GM21825 (cell line): Measurements from ENCODE around the gene TMPRSS3.

Experiments used
- ATAC-seq: cut with Tn5 transposase; IDR thresholded peaks from one replicate; pipeline ENCODE4 v1.9.1; 2021; ENCODE audit warnings: mild to moderate bottlenecking, moderate library complexity; ENCODE audit not compliant: unreplicated experiment

TMPRSS3 gene

GRCh38 chr21:42429021-42429420 is 33.2 kb upstream of the TMPRSS3 start:
- ATAC-seq, result no peak

GRCh38 chr21:42427809-42428419 is 32.1 kb upstream of the TMPRSS3 start:
- no peak for ATAC-seq

GRCh38 chr21:42426876-42427480 is 31.1 kb upstream of the TMPRSS3 start:
- ATAC-seq, result no peak

- no peak for ATAC-seq
These were observed 30.6 kb upstream of the TMPRSS3 start for GRCh38 chr21:42426424-42426823.

GRCh38 chr21:42425591-42425990 is 29.7 kb upstream of the TMPRSS3 start:
- no peak for ATAC-seq

- no peak for ATAC-seq
These were observed 29.2 kb upstream of the TMPRSS3 start for GRCh38 chr21:42424914-42425541.

GRCh38 chr21:42423685-42424084 is 27.8 kb upstream of the TMPRSS3 start:
- peak; percentile 13 for ATAC-seq

GRCh38 chr21:42423197-42423675 is 27.4 kb upstream of the TMPRSS3 start:
- ATAC-seq, result peak; percentile 35

GRCh38 chr21:42421018-42421793 is 25.4 kb upstream of the TMPRSS3 start:
- no peak for ATAC-seq

- ATAC-seq, result no peak
These were observed 24.0 kb upstream of the TMPRSS3 start for GRCh38 chr21:42419845-42420244.

- ATAC-seq, result no peak
These were observed 23.0 kb upstream of the TMPRSS3 start for GRCh38 chr21:42418886-42419285.

GRCh38 chr21:42417533-42417932 is 21.7 kb upstream of the TMPRSS3 start:
- no peak for ATAC-seq

GRCh38 chr21:42414928-42415769 is 19.3 kb upstream of the TMPRSS3 start:
- ATAC-seq, result peak; percentile 68

- ATAC-seq, result no peak
These were observed 18.7 kb upstream of the TMPRSS3 start for GRCh38 chr21:42414553-42414927.

GRCh38 chr21:42414066-42414465 is 18.2 kb upstream of the TMPRSS3 start:
- no peak for ATAC-seq

GRCh38 chr21:42413500-42413899 is 17.6 kb upstream of the TMPRSS3 start:
- ATAC-seq, result no peak

GRCh38 chr21:42413093-42413492 is 17.2 kb upstream of the TMPRSS3 start:
- no peak for ATAC-seq

GRCh38 chr21:42412636-42412933 is 16.7 kb upstream of the TMPRSS3 start:
- ATAC-seq, result no peak

- ATAC-seq, result no peak
These were observed 16.2 kb upstream of the TMPRSS3 start for GRCh38 chr21:42411891-42412635.

- no peak for ATAC-seq
These were observed 15.5 kb upstream of the TMPRSS3 start for GRCh38 chr21:42411197-42411869.
